SH-SY5Y (cell line): ENCODE data around the gene EYA4.

Experiments
- GATA2 ChIP-seq: IDR thresholded peaks from 2 replicates; pipeline ENCODE4 v1.6.1; 2011; ENCODE audit warnings: mild to moderate bottlenecking, low read depth, low read length
- GATA3 ChIP-seq: IDR thresholded peaks from 2 replicates; pipeline ENCODE4 v1.6.1; 2011; ENCODE audit warnings: low read depth, mild to moderate bottlenecking, low read length, moderate library complexity

DNA sequence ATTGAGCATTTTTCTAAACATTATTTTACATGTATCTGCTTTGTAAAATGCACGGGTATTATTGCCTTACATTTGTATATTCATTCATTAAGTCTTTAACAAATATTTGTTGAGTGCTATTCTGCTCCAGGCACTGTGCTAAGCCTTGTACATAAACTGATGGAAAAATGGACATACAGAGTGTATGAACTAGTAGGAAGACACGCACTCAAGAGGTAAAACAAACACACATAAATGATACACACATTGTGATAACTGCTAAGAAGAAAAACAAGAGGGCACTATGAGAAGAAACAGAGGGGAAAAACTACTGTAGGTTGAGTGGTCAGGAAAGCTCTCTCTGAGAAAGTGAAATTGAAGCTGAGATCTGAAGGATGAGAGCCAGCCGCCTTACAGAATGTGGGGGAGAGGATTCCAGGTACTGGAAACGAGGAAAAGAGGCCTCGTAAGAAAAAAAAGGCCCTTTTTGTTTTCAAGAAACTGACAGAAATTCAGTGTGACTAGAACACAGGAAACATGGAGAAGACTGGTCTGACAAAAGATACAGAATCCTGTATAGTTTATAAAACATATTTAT is 117.5 kb downstream of the EYA4 start:
- TF ChIP-seq GATA3 (no peak), GATA2 (no peak)
